Ovary (tissue), 9 donors: ENCODE data around the gene RIBC2. TPM values are rescaled to one million over a fixed set of nuclear protein-coding genes. Genes with fewer than 3 reads are reported as not detected.

Experiments
- DNase-seq, 5 donors: peaks; one replicate each; pipeline ENCODE4 v3.0.0-alpha.2; 2019 to 2020
- H3K27ac ChIP-seq, 2 donors: fragments of 200-600 bp; one replicate each; pipeline versions ENCODE4 v1.5.1 to v1.8.0; 2019 to 2022
- H3K27me3 ChIP-seq: fragments of 200-600 bp; one replicate; pipeline ENCODE4 v1.8.0; 2022
- H3K36me3 ChIP-seq: fragments of 200-600 bp; sonication (generic); one replicate; pipeline ENCODE4 v1.5.1; 2019
- H3K4me1 ChIP-seq: one replicate; pipeline ENCODE4 v1.8.1; 2013; ENCODE audit warnings: mild to moderate bottlenecking, moderate library complexity; ENCODE audit not compliant: insufficient read depth
- H3K4me3 ChIP-seq: fragments of 200-600 bp; sonication (generic); one replicate; pipeline ENCODE4 v1.5.1; 2017
- H3K9me3 ChIP-seq, 2 donors: fragments of 200-600 bp in 1 of 2; sonication (generic) in 1 of 2; one replicate each; pipeline versions ENCODE4 v1.5.1 to v1.8.1; 2013 to 2019; ENCODE audit warnings: mild to moderate bottlenecking in 1 of 2, moderate library complexity in 1 of 2
- EP300 ChIP-seq: sonication (generic); formaldehyde crosslinking; IDR thresholded peaks from one replicate; pipeline ENCODE4 v1.6.1; 2017; ENCODE audit warnings: antibody characterized with exemption
- POLR2A ChIP-seq: fragments of 450-650 bp; IDR thresholded peaks from one replicate; pipeline ENCODE4 v1.6.1; 2017; ENCODE audit warnings: antibody characterized with exemption, mild to moderate bottlenecking, moderate library complexity
- WGBS, 3 donors: extraction: QIAGEN DNeasy Blood & Tissue Kit in 1 of 3; methylation state at CpG; one replicate each; pipeline versions ENCODE4 v1.1.5 to v1.1.7; 2013 to 2017; 5-methylcytosine and 5-hydroxymethylcytosine counted together
- intact Hi-C, 4 donors: fragments of 100-400 bp; cut with DNase I; formaldehyde crosslinking; loops; one replicate each; pipeline versions ENCODE4 v1.11.0 to v1.15.1; 2022 to 2023
- polyA plus RNA-seq, 2 donors: library from polyadenylated mRNA; stranded (reverse); fragments of 200-250 nt in 1 of 2; fragments of 350-450 nt in 1 of 2; fragmentation: Illumina TruSeq in 1 of 2; extraction: RNeasy Lipid Tissue Mini Kit (QIAGEN cat#74804) in 1 of 2; gene quantifications; one replicate each; pipeline ENCODE4 v1.2.3, GENCODE V29; 2013 to 2014
- total RNA-seq, 7 donors: library from RNA; depleted of rRNA in 2 of 7; stranded (reverse); fragments of >200 nt in 2 of 7; fragmentation: NEBNext Ultra II Directional in 3 of 7; extraction: Animal tissue kit (Norgen Biotek cat#: 25700) in 3 of 7; gene quantifications; one replicate each; pipeline versions ENCODE4 v1.1.0 to v1.2.4, GENCODE V29; 2016 to 2023
- TF ChIP-seq, protein P1 (sequence below), 3 donors: fragments of 450-650 bp in 2 of 3; fragments of 200-600 bp in 1 of 3; IDR thresholded peaks; one replicate each; pipeline versions ENCODE4 v1.5.1 to v1.8.0; 2016 to 2022; ENCODE audit warnings: antibody characterized with exemption in 3 of 3, mild to moderate bottlenecking in 1 of 3
- donor health status: DM: no; HTN: no; CAD: no; lungs with moderate emphysema.
- donor health status: DM: no; HTN: no; CAD: no.
- donor health status: Bipolar disorder and iron deficiency.
- donor health status: DM: yes; HTN: yes; CAD: no.
- donor health status: DM: no; HTN: no; CAD: no.
- donor health status: DM: yes; HTN: yes; CAD: no.

The RIBC2 gene
- total and polyA plus RNA-seq, 9 donors: 0.25 to 7.5 (median 0.97) TPM; not detected in 1

DNA sequence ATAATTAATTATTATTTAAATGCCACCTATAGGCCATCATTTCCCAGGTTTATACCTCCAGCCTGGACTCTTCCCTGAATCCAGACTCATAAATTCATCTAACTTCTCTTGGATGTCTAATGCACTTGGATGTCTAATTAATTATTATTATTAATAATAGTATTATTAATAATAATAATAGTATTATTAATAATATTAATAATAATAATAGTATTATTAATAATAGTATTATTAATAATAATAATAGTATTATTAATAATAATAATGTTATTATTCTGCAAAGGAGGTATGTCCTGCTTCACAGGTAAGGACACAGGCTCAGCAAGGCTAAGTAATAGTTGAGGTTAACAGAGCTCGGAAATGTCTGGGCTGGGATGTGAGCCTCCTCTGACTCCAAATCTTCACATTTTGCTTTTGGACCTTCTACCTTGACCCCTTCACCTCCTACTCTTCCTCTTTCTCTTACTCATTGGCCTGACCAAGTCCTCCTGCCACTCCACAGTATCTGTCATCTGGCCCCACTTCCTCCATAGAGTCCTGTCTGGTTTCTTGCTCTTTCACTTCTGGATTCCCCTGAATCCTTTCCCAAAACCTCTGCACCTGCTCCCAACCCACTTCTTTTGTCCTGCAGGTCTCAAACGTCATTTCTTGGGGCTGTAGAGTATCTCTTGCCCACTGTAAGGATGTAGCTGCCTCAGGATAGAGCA lies 8.0 kb downstream of the RIBC2 start:
- Histone ChIP-seq H3K27me3 (no peaks in the 10 kb centered on the region), H3K4me3 (no peak overlapping the region), H3K9me3 (no peaks in the 10 kb centered on the region), H3K4me1 (no peaks in the 10 kb centered on the region), H3K36me3 (no peaks in the 10 kb centered on the region), H3K27ac (no peak overlapping the region)
- no peak for TF ChIP-seq POLR2A
- TF ChIP-seq, protein P1, sequence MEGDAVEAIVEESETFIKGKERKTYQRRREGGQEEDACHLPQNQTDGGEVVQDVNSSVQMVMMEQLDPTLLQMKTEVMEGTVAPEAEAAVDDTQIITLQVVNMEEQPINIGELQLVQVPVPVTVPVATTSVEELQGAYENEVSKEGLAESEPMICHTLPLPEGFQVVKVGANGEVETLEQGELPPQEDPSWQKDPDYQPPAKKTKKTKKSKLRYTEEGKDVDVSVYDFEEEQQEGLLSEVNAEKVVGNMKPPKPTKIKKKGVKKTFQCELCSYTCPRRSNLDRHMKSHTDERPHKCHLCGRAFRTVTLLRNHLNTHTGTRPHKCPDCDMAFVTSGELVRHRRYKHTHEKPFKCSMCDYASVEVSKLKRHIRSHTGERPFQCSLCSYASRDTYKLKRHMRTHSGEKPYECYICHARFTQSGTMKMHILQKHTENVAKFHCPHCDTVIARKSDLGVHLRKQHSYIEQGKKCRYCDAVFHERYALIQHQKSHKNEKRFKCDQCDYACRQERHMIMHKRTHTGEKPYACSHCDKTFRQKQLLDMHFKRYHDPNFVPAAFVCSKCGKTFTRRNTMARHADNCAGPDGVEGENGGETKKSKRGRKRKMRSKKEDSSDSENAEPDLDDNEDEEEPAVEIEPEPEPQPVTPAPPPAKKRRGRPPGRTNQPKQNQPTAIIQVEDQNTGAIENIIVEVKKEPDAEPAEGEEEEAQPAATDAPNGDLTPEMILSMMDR (IDR thresholded peaks at IDR 0.05): no peak
- TF ChIP-seq EP300: no peak
- intact Hi-C loops: loop anchor here in 1 of 4 donors (5.0 kb wide), 1 partner anchor 159 kb away; no protein-coding TSS in a partner anchor
- WGBS, 3 donors: 65 to 79% (median 77%) methylated on average over 2 of the region's 2 CpGs
- no peak for DNase-seq

DNA sequence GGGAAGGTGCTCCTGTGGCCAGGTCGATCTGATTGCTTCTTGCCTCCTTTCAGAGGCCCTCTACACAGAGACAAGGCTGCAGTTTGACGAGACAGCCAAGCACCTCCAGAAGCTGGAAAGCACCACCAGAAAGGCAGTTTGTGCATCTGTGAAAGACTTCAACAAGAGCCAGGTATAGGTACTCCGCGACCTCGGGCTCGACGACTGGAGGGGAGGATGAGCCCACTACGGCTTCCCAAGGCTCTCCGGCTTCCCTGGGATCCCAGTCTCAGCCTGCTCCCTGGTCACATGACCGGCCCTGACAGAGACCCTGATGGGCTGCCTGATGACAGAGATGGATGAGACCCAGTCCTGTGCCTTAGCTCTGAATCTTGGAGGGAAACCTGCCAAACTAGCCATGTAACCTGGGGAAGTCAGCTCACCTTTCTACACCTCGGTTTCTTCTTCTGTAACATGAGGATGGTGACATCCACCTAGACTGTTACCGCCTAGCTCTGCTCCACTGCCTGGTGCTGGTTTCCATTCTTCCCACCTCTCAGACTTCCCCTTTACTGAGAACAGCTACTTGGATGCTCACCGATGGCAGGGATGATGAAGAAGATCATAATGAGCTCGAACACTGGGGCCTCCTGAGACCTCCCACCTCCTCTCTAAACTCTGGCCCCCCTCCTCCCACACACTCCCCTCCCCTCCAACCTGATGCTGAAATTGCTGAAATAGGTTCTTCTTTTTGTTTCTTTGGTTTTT lies 8.9 kb downstream of the RIBC2 start:
- 89 to 90% (median 89%) methylated on average over 14 of the region's 14 CpGs for whole genome bisulfite sequencing, 3 donors
- Histone ChIP-seq H3K36me3 (no peaks in the 10 kb centered on the region), H3K27ac (no peak overlapping the region), H3K9me3 (no peaks in the 10 kb centered on the region), H3K4me3 (no peak overlapping the region), H3K4me1 (no peaks in the 10 kb centered on the region), H3K27me3 (no peaks in the 10 kb centered on the region)
- intact Hi-C loops: loop anchor here in 1 of 4 donors (5.0 kb wide), 1 partner anchor 160 kb away; no protein-coding TSS in a partner anchor
- no peak for DNase-seq
- TF ChIP-seq, protein P1 (IDR thresholded peaks at IDR 0.05): no peak
- TF ChIP-seq EP300: no peak
- TF ChIP-seq POLR2A: no peak

DNA sequence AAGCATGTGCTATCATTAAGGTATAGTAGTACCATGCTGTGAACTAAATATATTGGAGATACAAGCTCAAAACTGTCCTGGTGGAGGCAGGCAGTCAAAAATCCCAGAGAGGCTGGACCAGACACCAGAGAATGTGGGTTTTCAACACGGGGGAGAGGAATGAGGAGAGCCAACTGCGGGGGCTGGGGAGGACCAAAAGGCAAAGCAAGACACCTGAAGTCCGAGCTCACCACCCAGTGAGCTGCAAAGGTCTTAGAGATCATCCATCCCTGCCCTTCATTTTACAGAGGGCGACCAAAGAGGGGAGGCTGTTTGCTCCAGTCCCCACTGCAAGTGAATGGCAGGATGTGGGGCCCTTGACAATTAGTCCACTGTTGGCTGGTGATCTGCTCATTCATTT lies 10.0 kb downstream of the RIBC2 start:
- TF ChIP-seq, protein P1 (IDR thresholded peaks at IDR 0.05): no peak
- TF ChIP-seq EP300 (no peak), POLR2A (no peak)
- no peak overlapping the region for H3K4me3 ChIP-seq
- no peak for DNase-seq
- H3K27ac ChIP-seq: no peak overlapping the region
- no peaks in the 10 kb centered on the region for H3K9me3 ChIP-seq
- intact Hi-C loops: loop anchor here in 1 of 4 donors (5.0 kb wide), 1 partner anchor 161 kb away; no protein-coding TSS in a partner anchor
- WGBS, 3 donors: 78 to 84% (median 81%) methylated on average over 4 of the region's 4 CpGs
- H3K4me1 ChIP-seq: no peaks in the 10 kb centered on the region
- no peaks in the 10 kb centered on the region for H3K27me3 ChIP-seq
- H3K36me3 ChIP-seq: no peaks in the 10 kb centered on the region

DNA sequence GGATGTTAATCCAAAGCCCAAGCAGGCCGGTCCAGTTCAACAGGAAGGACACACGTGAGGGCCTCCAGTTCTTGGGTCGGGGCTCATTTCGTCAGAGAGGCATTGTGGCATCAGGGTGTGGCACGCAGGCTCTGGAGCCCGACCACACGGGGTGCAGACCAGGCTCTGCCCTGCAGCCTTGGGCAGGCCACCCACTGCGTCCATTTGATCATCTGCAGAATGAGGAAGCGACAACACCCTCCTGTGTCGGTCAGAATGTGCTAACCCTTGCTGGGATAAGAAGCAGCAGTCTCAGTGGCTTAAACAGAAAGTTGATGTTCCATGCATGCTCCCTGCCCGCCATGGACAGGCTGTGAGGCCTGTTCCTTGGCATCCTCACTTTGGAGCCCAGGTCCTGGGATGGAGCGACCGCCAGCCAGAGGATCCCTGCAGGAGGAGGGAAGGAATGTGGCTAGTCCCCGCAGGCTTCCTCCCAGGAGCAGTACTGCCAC lies 10.8 kb downstream of the RIBC2 start:
- Histone ChIP-seq H3K4me1 (no peaks in the 10 kb centered on the region), H3K27me3 (no peaks in the 10 kb centered on the region), H3K36me3 (no peaks in the 10 kb centered on the region), H3K9me3 (no peaks in the 10 kb centered on the region), H3K27ac (no peak overlapping the region), H3K4me3 (no peak overlapping the region)
- no peak for TF ChIP-seq POLR2A
- TF ChIP-seq EP300: no peak
- TF ChIP-seq, protein P1 (IDR thresholded peaks at IDR 0.05): no peak
- WGBS, 3 donors: 87 to 95% (median 90%) methylated on average over 14 of the region's 14 CpGs
- DNase-seq: peak in 1 of 5 donors; percentile 12
- intact Hi-C loops: loop anchor here in 1 of 4 donors (5.0 kb wide), 1 partner anchor 162 kb away; no protein-coding TSS in a partner anchor
